Measurements from ENCODE around the gene RPS6KB2. TPM values are rescaled to one million over a fixed set of nuclear protein-coding genes. Genes with fewer than 3 reads are reported as not detected.

The RPS6KB2 gene
- total and polyA plus RNA-seq, 2 experiments from 2014 or later, result 29.5 to 41.3 TPM

- DNase-seq (ENCODE audit: low spot score), result no peak
- no peaks in the 10 kb centered on the region for H3K79me2 ChIP-seq (replicated peaks; ENCODE audit: insufficient read depth)
- no peak overlapping the region for H3K27ac ChIP-seq (ENCODE audit: low read depth)
- Mint-ChIP-seq H3K27me3 (ENCODE audit: insufficient read depth, low read depth, poor library complexity) (peaks cover 36% of the 10 kb centered on the region), H3K4me1 (peaks cover 21% of the 10 kb centered on the region), H3K27ac (no peak overlapping the region), H3K36me3 (ENCODE audit: low read depth) (no peaks in the 10 kb centered on the region), H3K9me3 (no peaks in the 10 kb centered on the region), H3K4me3 (peak overlapping the region; percentile 37; the same call in 1 of the 3 replicates)
- no peaks in the 10 kb centered on the region for H3K36me3 ChIP-seq (ENCODE audit: insufficient read depth)
- H3K9me2 ChIP-seq (ENCODE audit: insufficient read depth), result no peaks in the 10 kb centered on the region
- ATAC-seq, result no peak
- no peak overlapping the region for H2AFZ ChIP-seq
- peaks cover 4% of the 10 kb centered on the region; the same call in 1 of the 2 replicates for H3K4me1 ChIP-seq (ENCODE audit: insufficient read depth)
- no peak for TF ChIP-seq CREB1 (CRISPR knock-in tag; IDR thresholded peaks at IDR 0.05; ENCODE audit: low read depth)
- no peak for TF ChIP-seq ZNF114 (CRISPR knock-in tag; IDR thresholded peaks at IDR 0.05)
- TF ChIP-seq ZNF331 (CRISPR knock-in tag; IDR thresholded peaks at IDR 0.05; ENCODE audit: low read depth), result no peak
- TF ChIP-seq CTCF (conservative IDR thresholded peaks at IDR 0.05; ENCODE audit: low read depth in 2 of 2), result no peak
- no peak for TF ChIP-seq EZH2phosphoT487 (IDR thresholded peaks at IDR 0.05; ENCODE audit: unreplicated experiment)
- no peak for TF ChIP-seq ZNF462 (CRISPR knock-in tag; IDR thresholded peaks at IDR 0.05)
- no peak for TF ChIP-seq REST (IDR thresholded peaks at IDR 0.05; ENCODE audit: unreplicated experiment)
- TF ChIP-seq NANOG (IDR thresholded peaks at IDR 0.05; ENCODE audit: borderline replicate concordance), result no peak
- TF ChIP-seq STAT1 (IDR thresholded peaks at IDR 0.05; ENCODE audit: unreplicated experiment), result no peak
- TF ChIP-seq POLR2AphosphoS5 (IDR thresholded peaks at IDR 0.05; ENCODE audit: low read depth), result no peak; the same call in 1 of the 2 replicates
- TF ChIP-seq JUNB (IDR thresholded peaks at IDR 0.05; ENCODE audit: unreplicated experiment), result no peak
- TF ChIP-seq EZH2 (IDR thresholded peaks at IDR 0.05; ENCODE audit: low read depth, unreplicated experiment), result no peak
- no peak overlapping the region for H3K4me2 ChIP-seq
- H3K4me3 ChIP-seq, result no peak overlapping the region
- H4K20me1 ChIP-seq (replicated peaks; ENCODE audit: insufficient read depth), result no peaks in the 10 kb centered on the region
- H3F3A ChIP-seq (replicated peaks; ENCODE audit: low read depth), result no peaks in the 10 kb centered on the region
- peaks cover 11% of the 10 kb centered on the region; the same call in 1 of the 2 replicates for H3K27me3 ChIP-seq (ENCODE audit: insufficient read depth)
Observed at GRCh38 chr11:67410369-67410831, 17.9 kb upstream of the RPS6KB2 start.
